AG09309 (cell line): ENCODE measurements around the gene RPL19.
A peak's percentile ranks its signal among the peaks of the same experiment; 100 is the strongest.

Experiments
- DNase-seq: peaks from one replicate; pipeline ENCODE4 v3.0.0-alpha.2; 2010; ENCODE audit warnings: low read depth
- H3K4me3 ChIP-seq: 2 replicates; pipeline ENCODE4 v1.5.1; 2011; ENCODE audit warnings: mild to moderate bottlenecking, low read depth, low read length, moderate library complexity; ENCODE audit not compliant: control insufficient read depth
- CTCF ChIP-seq: IDR thresholded peaks from 2 replicates; pipeline ENCODE4 v1.5.1; 2011; ENCODE audit warnings: mild to moderate bottlenecking, low read depth, low read length, inconsistent platforms; ENCODE audit not compliant: insufficient read depth, control insufficient read depth; ENCODE audit errors: missing control alignments

RPL19 gene

GRCh38 chr17:39191750-39192510 lies 8.2 kb upstream of the RPL19 start:
- DNase-seq = no peak
- H3K4me3 ChIP-seq = no peak overlapping the region
- no peak for TF ChIP-seq CTCF

- no peak for DNase-seq
- H3K4me3 ChIP-seq = no peak overlapping the region
- no peak for TF ChIP-seq CTCF
Measured at GRCh38 chr17:39192901-39193300, 7.2 kb upstream of the RPL19 start.

- no peak overlapping the region for H3K4me3 ChIP-seq
- no peak for TF ChIP-seq CTCF
- DNase-seq = no peak
Measured at GRCh38 chr17:39193346-39193745, 6.7 kb upstream of the RPL19 start.

GRCh38 chr17:39194089-39194984 lies 5.7 kb upstream of the RPL19 start:
- TF ChIP-seq CTCF = peak; percentile 48
- H3K4me3 ChIP-seq = no peak overlapping the region
- no peak for DNase-seq

GRCh38 chr17:39194985-39195524 lies 5.0 kb upstream of the RPL19 start:
- no peak for DNase-seq
- no peak for TF ChIP-seq CTCF
- no peak overlapping the region for H3K4me3 ChIP-seq

- TF ChIP-seq CTCF = no peak
- DNase-seq = no peak
- H3K4me3 ChIP-seq = peak overlapping the region; percentile 94
Measured at GRCh38 chr17:39195568-39196160, 4.4 kb upstream of the RPL19 start.
